Adrenal gland (tissue), 5 donors: ENCODE results near the gene DPP4.

Experiments used
- CTCF ChIP-seq, 6 experiments: fragments of 450-650 bp in 4 of 6; fragments of 200-600 bp in 2 of 6; sonication (generic) in 1 of 6; IDR thresholded peaks; 1 replicate in 5 of 6; 2 replicates in 1 of 6; pipeline versions ENCODE4 v1.5.1 to v1.8.0; 2016 to 2021; ENCODE audit warnings: antibody characterized with exemption in 6 of 6, mild to moderate bottlenecking in 2 of 6, moderate library complexity in 1 of 6
- POLR2A ChIP-seq, 2 donors: fragments of 450-650 bp; IDR thresholded peaks; one replicate each; pipeline ENCODE4 v1.6.1; 2017; ENCODE audit warnings: antibody characterized with exemption in 2 of 2, mild to moderate bottlenecking in 2 of 2, moderate library complexity in 1 of 2
- donor health status: DM: no; HTN: no; CAD: no.

GRCh38 chr2:162029287-162029901, 44.6 kb downstream of the DPP4 start:
- TF ChIP-seq CTCF (IDR thresholded peaks at IDR 0.05) (no peak), POLR2A (IDR thresholded peaks at IDR 0.05) (no peak)
